MCF 10A (cell line): ENCODE data around the gene NDUFS4. TPM values are rescaled to one million over a fixed set of nuclear protein-coding genes. Genes with fewer than 3 reads are reported as not detected.

Source experiments
- BruUV-seq: library from RNA; stranded (reverse); fragments of 400-500 nt; replicated peaks from 2 replicates; lab custom pipeline; 2021; lab: Mats Ljungman, UMichigan
- CTCF ChIA-PET: fragments of 300-600 bp; sonication (Branson Sonifier 250); formaldehyde crosslinking; extraction: SDS; loops from one replicate; lab custom pipeline; 2021; ENCODE audit warnings: antibody characterized with exemption, inconsistent platforms; lab: Yijun Ruan, JAX
- POLR2A ChIA-PET: fragments of 300-600, 350-650 bp; sonication (Branson Sonifier 250); formaldehyde crosslinking; extraction: SDS; loops from one replicate; lab custom pipeline; 2020; ENCODE audit warnings: antibody characterized with exemption, inconsistent platforms; lab: Yijun Ruan, JAX
- DNase-seq: peaks from one replicate; pipeline ENCODE4 v3.0.0-alpha.2; 2018; ENCODE audit not compliant: unreplicated experiment
- H3K27ac Mint-ChIP-seq: one replicate; pipeline ENCODE4 v1.8.0; 2022; ENCODE audit warnings: mild to moderate bottlenecking, low read depth, mixed read lengths; ENCODE audit not compliant: unreplicated experiment
- H3K27me3 Mint-ChIP-seq: one replicate; pipeline ENCODE4 v1.8.0; 2022; ENCODE audit warnings: mixed read lengths; ENCODE audit not compliant: insufficient read depth, unreplicated experiment
- H3K36me3 Mint-ChIP-seq: one replicate; pipeline ENCODE4 v1.8.0; 2022; ENCODE audit warnings: mild to moderate bottlenecking, moderate library complexity, mixed read lengths; ENCODE audit not compliant: insufficient read depth, unreplicated experiment
- H3K4me1 Mint-ChIP-seq: one replicate; pipeline ENCODE4 v1.8.0; 2022; ENCODE audit warnings: mixed read lengths; ENCODE audit not compliant: insufficient read depth, unreplicated experiment
- H3K4me3 Mint-ChIP-seq: one replicate; pipeline ENCODE4 v1.8.0; 2022; ENCODE audit warnings: mild to moderate bottlenecking, moderate library complexity, mixed read lengths; ENCODE audit not compliant: unreplicated experiment
- H3K9me3 Mint-ChIP-seq: one replicate; pipeline ENCODE4 v1.8.0; 2022; ENCODE audit warnings: mixed read lengths; ENCODE audit not compliant: unreplicated experiment
- CTCF ChIP-seq: fragments of 200-600 bp; IDR thresholded peaks from one replicate; pipeline ENCODE4 v1.8.0; 2022; ENCODE audit warnings: antibody characterized with exemption, mild to moderate bottlenecking; ENCODE audit not compliant: unreplicated experiment
- intact Hi-C: fragments of 100-400 bp; cut with micrococcal nuclease; formaldehyde crosslinking; loops from 2 replicates; pipeline ENCODE4 v1.14.1; 2022
- total RNA-seq: library from RNA; stranded (reverse); gene quantifications from 2 replicates; pipeline ENCODE4 v1.2.3, GENCODE V29; 2022

The NDUFS4 gene
- total RNA-seq, 1 experiment from 2014 or later, result 136 TPM

- Mint-ChIP-seq H3K27ac (no peak overlapping the region), H3K4me1 (no peaks in the 10 kb centered on the region), H3K27me3 (no peaks in the 10 kb centered on the region), H3K36me3 (peaks cover 10% of the 10 kb centered on the region), H3K4me3 (no peak overlapping the region), H3K9me3 (no peaks in the 10 kb centered on the region)
- intact Hi-C loops, result no loop called here
- TF ChIP-seq CTCF, result no peak
- no peak for DNase-seq
- BruUV-seq, result no TSS peak
- CTCF ChIA-PET, result no interaction called here
- POLR2A ChIA-PET, result interaction anchor here (0.6 to 1.0 kb wide), 3 partner anchors 11 to 139 kb away, joined by 3 read pairs; no protein-coding TSS in a partner anchor
Observed at GRCh38 chr5:53613061-53613460, 52.6 kb downstream of the NDUFS4 start.

GRCh38 chr5:53613536-53613935 is 53.1 kb downstream of the NDUFS4 start:
- peaks cover 5% of the 10 kb centered on the region for H3K36me3 Mint-ChIP-seq
- no peaks in the 10 kb centered on the region for H3K27me3 Mint-ChIP-seq
- no peak overlapping the region for H3K4me3 Mint-ChIP-seq
- BruUV-seq, result no TSS peak
- no peak for TF ChIP-seq CTCF
- DNase-seq, result no peak
- H3K4me1 Mint-ChIP-seq, result no peaks in the 10 kb centered on the region
- no peaks in the 10 kb centered on the region for H3K9me3 Mint-ChIP-seq
- CTCF ChIA-PET, result no interaction called here
- POLR2A ChIA-PET, result interaction anchor here (0.6 to 1.0 kb wide), 4 partner anchors 12 to 156 kb away, joined by 3 to 4 read pairs (median 3); no protein-coding TSS in a partner anchor
- H3K27ac Mint-ChIP-seq, result no peak overlapping the region
- intact Hi-C loops, result no loop called here

DNA sequence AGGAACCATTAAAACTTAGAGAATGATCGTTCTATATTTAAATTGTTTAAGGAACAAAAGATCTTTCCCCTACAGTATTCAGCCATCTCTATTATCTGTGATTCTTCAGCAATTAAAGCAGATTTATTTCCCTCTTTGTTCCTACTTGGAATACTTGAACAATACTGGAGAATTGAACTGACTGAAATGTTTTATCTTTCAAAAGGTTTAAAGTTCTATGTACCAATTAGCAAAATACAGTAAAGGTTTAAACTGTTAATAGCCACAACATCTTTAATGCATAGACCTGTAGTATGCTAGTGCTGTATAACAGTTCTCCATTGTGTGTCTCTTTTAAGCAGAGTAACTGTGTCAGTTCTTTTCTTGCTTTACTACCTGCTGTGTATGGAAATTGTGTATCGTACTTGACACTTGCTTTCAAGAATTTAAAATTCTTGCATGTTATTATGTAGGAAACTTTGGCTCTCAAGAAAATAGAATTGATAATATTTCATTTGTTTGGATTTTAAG is 54.0 kb downstream of the NDUFS4 start:
- H3K4me1 Mint-ChIP-seq, result no peaks in the 10 kb centered on the region
- no peaks in the 10 kb centered on the region for H3K9me3 Mint-ChIP-seq
- BruUV-seq, result no TSS peak
- no peak overlapping the region for H3K27ac Mint-ChIP-seq
- no peak for DNase-seq
- no peak overlapping the region for H3K4me3 Mint-ChIP-seq
- no peaks in the 10 kb centered on the region for H3K27me3 Mint-ChIP-seq
- H3K36me3 Mint-ChIP-seq, result no peaks in the 10 kb centered on the region
- ChIA-PET POLR2A (no interaction called here), CTCF (no interaction called here)
- intact Hi-C loops, result no loop called here
- TF ChIP-seq CTCF, result no peak

DNA sequence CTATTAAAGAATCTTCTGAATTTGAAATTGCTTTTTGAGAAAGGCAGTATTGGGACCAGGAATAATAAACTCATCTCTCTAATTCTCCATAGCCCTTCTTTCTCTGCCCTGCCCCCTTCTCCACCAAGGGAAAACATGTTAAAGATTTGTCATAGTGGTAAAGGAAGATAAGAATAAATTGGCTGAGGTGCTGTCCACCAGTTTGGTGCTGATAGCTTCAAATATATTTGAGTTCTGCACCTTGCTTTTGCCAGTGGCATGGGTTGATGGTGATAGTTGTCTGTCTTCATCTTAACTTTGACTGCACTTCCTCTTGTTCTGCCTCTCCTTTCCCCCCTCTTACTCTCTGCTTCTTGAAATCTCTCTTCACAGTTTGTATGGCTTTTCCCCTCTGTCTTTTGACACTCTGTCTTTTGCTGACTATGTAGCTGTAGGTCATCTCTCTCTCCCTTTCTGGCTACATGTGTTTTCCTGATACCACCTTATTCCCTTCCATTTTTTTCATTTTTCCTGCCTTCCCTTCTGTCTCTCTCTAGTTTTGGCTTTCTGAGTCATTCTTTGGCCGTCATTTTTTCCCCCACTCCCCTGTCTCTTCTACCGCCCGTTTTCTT is 56.6 kb downstream of the NDUFS4 start:
- intact Hi-C loops, result no loop called here
- Mint-ChIP-seq H3K4me1 (no peaks in the 10 kb centered on the region), H3K27me3 (no peaks in the 10 kb centered on the region), H3K4me3 (no peak overlapping the region), H3K27ac (no peak overlapping the region), H3K9me3 (no peaks in the 10 kb centered on the region), H3K36me3 (no peaks in the 10 kb centered on the region)
- POLR2A ChIA-PET, result interaction anchor here (1.3 kb wide), 1 partner anchor 26 kb away, joined by 3 read pairs; no protein-coding TSS in a partner anchor
- TF ChIP-seq CTCF, result no peak
- CTCF ChIA-PET, result interaction anchor here (0.9 kb wide), 1 partner anchor 11 kb away, joined by 3 read pairs; no protein-coding TSS in a partner anchor
- peak; percentile 12 for DNase-seq
- no TSS peak for BruUV-seq
